ENCODE results near the gene RND3.
A peak's percentile ranks its signal among the peaks of the same experiment; 100 is the strongest.

RND3 gene

GRCh38 chr2:150487537-150488429 is at the start of gene RND3:
TSS of gene RND3 (minus strand) at chr2:150487667. CDS start at chr2:150487417, 250 bp downstream.
- no peaks in the 10 kb centered on the region for H3K9me3 ChIP-seq (ENCODE audit: control insufficient read depth, insufficient read depth, low read depth, low read length)
- CTCF ChIA-PET: interaction anchor here (0.7 to 1.2 kb wide), 2 partner anchors 10 to 783 kb away, joined by 3 to 6 read pairs; no protein-coding TSS in a partner anchor
- H3K4me3 ChIP-seq (ENCODE audit: low read depth, low read length): peak within 1 kb of the TSS; percentile 89
- peaks cover 0 to 15% of the 10 kb centered on the region in 2 experiments; a peak in 1 of 3 replicates for H3K36me3 ChIP-seq (ENCODE audit: control insufficient read depth in 2 of 2, insufficient read depth in 1 of 2, low read length in 2 of 2)
- H3K27ac ChIP-seq (ENCODE audit: extremely low read depth, low read depth, low read length): peak within 1 kb of the TSS; percentile 93
- peaks cover 14% of the 10 kb centered on the region for H3K4me1 ChIP-seq (ENCODE audit: control insufficient read depth, insufficient read depth, low read length)
- POLR2A ChIA-PET: interaction anchor here (1.0 kb wide), 1 partner anchor 20 kb away, joined by 3 read pairs; no protein-coding TSS in a partner anchor
- TF ChIP-seq ZNF366 (tag by site-specific recombination; conservative IDR thresholded peaks at IDR 0.05): peak; percentile 64; the same call in 1 of the 2 replicates
- TF ChIP-seq ZSCAN23 (tag by site-specific recombination; IDR thresholded peaks at IDR 0.05): no peak
- no peak for TF ChIP-seq ZNF580 (tag by site-specific recombination; IDR thresholded peaks at IDR 0.05)
- TF ChIP-seq ZEB2 (tag by site-specific recombination; IDR thresholded peaks at IDR 0.05): peak; percentile 17; the same call in 1 of the 2 replicates
- TF ChIP-seq ZNF488 (tag by site-specific recombination; IDR thresholded peaks at IDR 0.05): no peak
- TF ChIP-seq ZNF560 (tag by site-specific recombination; IDR thresholded peaks at IDR 0.05; ENCODE audit: borderline replicate concordance): no peak
- no peak for TF ChIP-seq MEIS1 (CRISPR knock-in tag; IDR thresholded peaks at IDR 0.05; ENCODE audit: borderline replicate concordance)
- peak; percentile 59 for TF ChIP-seq ZNF654 (tag by site-specific recombination; IDR thresholded peaks at IDR 0.05; ENCODE audit: low read depth)
- 0 out of 2 replicates have a peak, but pooled peaks have one; percentile 14 for TF ChIP-seq SP7 (tag by site-specific recombination; IDR thresholded peaks at IDR 0.05)
- peak; percentile 61 for TF ChIP-seq SP2 (tag by site-specific recombination; IDR thresholded peaks at IDR 0.05)
- no peak for TF ChIP-seq ZNF148 (tag by site-specific recombination; IDR thresholded peaks at IDR 0.05; ENCODE audit: borderline replicate concordance)
- TF ChIP-seq TRIM28 (IDR thresholded peaks at IDR 0.05; ENCODE audit: borderline replicate concordance, low read length): peak; percentile 61; the same call in 1 of the 2 replicates
- no peak for TF ChIP-seq PRDM4 (tag by site-specific recombination; IDR thresholded peaks at IDR 0.05)
- peak; percentile 48; the same call in 1 of the 2 replicates for TF ChIP-seq IKZF3 (tag by site-specific recombination; IDR thresholded peaks at IDR 0.05)
- TF ChIP-seq BCL6B (tag by site-specific recombination; IDR thresholded peaks at IDR 0.05): no peak
- 0 out of 2 replicates have a peak, but pooled peaks have one; percentile 23 for TF ChIP-seq SCRT2 (tag by site-specific recombination; IDR thresholded peaks at IDR 0.05)
- TF ChIP-seq ZBTB17 (tag by site-specific recombination; IDR thresholded peaks at IDR 0.05): peak; percentile 78
- TF ChIP-seq ZNF623 (tag by site-specific recombination; IDR thresholded peaks at IDR 0.05): no peak
- peak; percentile 89 for TF ChIP-seq ZNF660 (tag by site-specific recombination; IDR thresholded peaks at IDR 0.05)
- peak; percentile 77 for TF ChIP-seq CTCF (tag by site-specific recombination; IDR thresholded peaks at IDR 0.05)
- 0 out of 2 replicates have a peak, but pooled peaks have one; percentile 42 for TF ChIP-seq ZNF184 (tag by site-specific recombination; IDR thresholded peaks at IDR 0.05)
- TF ChIP-seq FEZF1 (tag by site-specific recombination; IDR thresholded peaks at IDR 0.05): no peak
- no peak for TF ChIP-seq ZNF248 (tag by site-specific recombination; IDR thresholded peaks at IDR 0.05)
- TF ChIP-seq WT1 (tag by site-specific recombination; IDR thresholded peaks at IDR 0.05): peak; percentile 82
- TF ChIP-seq ZNF324 (tag by site-specific recombination; IDR thresholded peaks at IDR 0.05): no peak
- TF ChIP-seq SP3 (tag by site-specific recombination; IDR thresholded peaks at IDR 0.05): peak; percentile 39; the same call in 1 of the 2 replicates
- peak; percentile 31; the same call in 1 of the 2 replicates for TF ChIP-seq ZBTB8A (tag by site-specific recombination; IDR thresholded peaks at IDR 0.05)
- TF ChIP-seq ZNF830 (tag by site-specific recombination; IDR thresholded peaks at IDR 0.05; ENCODE audit: low read depth): no peak
